ACC112 (cell line): ENCODE results near the gene SNTG2.

Experiments
- H2AFZ ChIP-seq: fragments of 200-600 bp; sonication (generic); one replicate; pipeline ENCODE4 v1.6.0; 2017; ENCODE audit warnings: antibody characterized with exemption, low read length; ENCODE audit not compliant: unreplicated experiment
- H3K27ac ChIP-seq: fragments of 200-600 bp; sonication (generic); 2 replicates; pipeline ENCODE4 v1.5.1; 2014; ENCODE audit warnings: low read depth, mild to moderate bottlenecking, antibody characterized with exemption, low read length, moderate library complexity
- H3K27me3 ChIP-seq: fragments of 200-600 bp; sonication (generic); 2 replicates; pipeline ENCODE4 v1.6.1; 2014; ENCODE audit warnings: mild to moderate bottlenecking, antibody characterized with exemption, low read length, moderate library complexity, mixed read lengths; ENCODE audit not compliant: insufficient read depth
- H3K36me3 ChIP-seq: fragments of 200-600 bp; sonication (generic); 2 replicates; pipeline ENCODE4 v1.6.1; 2016; ENCODE audit warnings: mild to moderate bottlenecking, antibody characterized with exemption, low read length, moderate library complexity, mixed read lengths; ENCODE audit not compliant: insufficient read depth
- H3K4me1 ChIP-seq: fragments of 200-600 bp; sonication (generic); one replicate; pipeline ENCODE4 v1.6.1; 2016; ENCODE audit warnings: low read length, mixed read lengths; ENCODE audit not compliant: insufficient read depth, unreplicated experiment, control insufficient read depth
- H3K4me3 ChIP-seq: fragments of 200-600 bp; sonication (generic); 2 replicates; pipeline ENCODE4 v1.5.1; 2014; ENCODE audit warnings: mild to moderate bottlenecking, low read depth, low read length
- H3K79me2 ChIP-seq: fragments of 200-600 bp; sonication (generic); one replicate; pipeline ENCODE4 v1.6.0; 2016; ENCODE audit warnings: low read length; ENCODE audit not compliant: control insufficient read depth, unreplicated experiment, insufficient read depth

SNTG2 gene

GRCh38 chr2:915979-916378 lies 34.7 kb upstream of the SNTG2 start:
- Histone ChIP-seq H3K36me3 (no peaks in the 10 kb centered on the region), H3K4me1 (no peaks in the 10 kb centered on the region), H3K4me3 (no peak overlapping the region), H3K27ac (no peak overlapping the region), H3K27me3 (no peaks in the 10 kb centered on the region), H2AFZ (no peak overlapping the region), H3K79me2 (no peaks in the 10 kb centered on the region)

DNA sequence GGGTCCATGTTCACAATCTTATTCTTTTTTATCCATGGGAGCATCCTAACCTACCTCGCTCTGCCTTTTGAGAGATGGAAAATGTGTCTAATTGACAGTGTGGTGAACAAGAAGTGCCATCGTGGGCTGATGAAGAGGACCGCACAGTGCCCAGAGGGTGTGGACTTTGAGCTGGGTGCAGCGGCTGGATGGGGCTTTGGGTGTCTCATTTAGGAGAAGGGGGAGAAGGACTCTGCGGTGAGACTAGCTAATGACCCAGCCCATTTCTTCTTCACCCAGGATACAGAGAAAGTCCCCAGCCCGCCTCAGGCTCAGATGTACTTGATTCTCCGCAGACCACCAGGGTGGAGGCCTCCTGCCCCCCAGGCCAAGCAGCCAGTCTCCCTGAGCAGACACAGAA lies 33.7 kb upstream of the SNTG2 start:
- no peak overlapping the region for H3K4me3 ChIP-seq
- no peaks in the 10 kb centered on the region for H3K27me3 ChIP-seq
- no peaks in the 10 kb centered on the region for H3K36me3 ChIP-seq
- no peaks in the 10 kb centered on the region for H3K4me1 ChIP-seq
- H2AFZ ChIP-seq = no peak overlapping the region
- H3K79me2 ChIP-seq = no peaks in the 10 kb centered on the region
- no peak overlapping the region for H3K27ac ChIP-seq

DNA sequence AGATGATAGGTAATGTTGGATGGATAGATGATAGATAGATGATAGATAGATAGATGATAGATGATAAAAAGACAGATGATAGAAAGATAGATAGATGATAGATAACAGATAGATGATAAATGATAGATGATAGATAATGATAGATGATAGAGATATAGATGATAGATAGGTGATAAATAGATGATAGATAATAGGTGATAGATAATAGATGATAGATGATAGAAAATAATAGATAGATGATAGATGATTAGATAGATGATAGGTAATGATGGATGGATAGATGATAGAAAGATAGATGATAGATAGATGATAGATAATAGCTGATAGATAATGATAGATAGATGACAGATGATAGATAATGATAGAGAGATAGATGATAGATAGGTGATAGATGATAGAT lies 31.0 kb upstream of the SNTG2 start:
- Histone ChIP-seq H2AFZ (no peak overlapping the region), H3K27me3 (no peaks in the 10 kb centered on the region), H3K4me3 (no peak overlapping the region), H3K4me1 (no peaks in the 10 kb centered on the region), H3K36me3 (no peaks in the 10 kb centered on the region), H3K79me2 (no peaks in the 10 kb centered on the region), H3K27ac (no peak overlapping the region)

GRCh38 chr2:920573-920972 lies 30.1 kb upstream of the SNTG2 start:
- no peaks in the 10 kb centered on the region for H3K79me2 ChIP-seq
- H3K27ac ChIP-seq = no peak overlapping the region
- H2AFZ ChIP-seq = no peak overlapping the region
- no peaks in the 10 kb centered on the region for H3K27me3 ChIP-seq
- no peak overlapping the region for H3K4me3 ChIP-seq
- H3K4me1 ChIP-seq = no peaks in the 10 kb centered on the region
- H3K36me3 ChIP-seq = no peaks in the 10 kb centered on the region

DNA sequence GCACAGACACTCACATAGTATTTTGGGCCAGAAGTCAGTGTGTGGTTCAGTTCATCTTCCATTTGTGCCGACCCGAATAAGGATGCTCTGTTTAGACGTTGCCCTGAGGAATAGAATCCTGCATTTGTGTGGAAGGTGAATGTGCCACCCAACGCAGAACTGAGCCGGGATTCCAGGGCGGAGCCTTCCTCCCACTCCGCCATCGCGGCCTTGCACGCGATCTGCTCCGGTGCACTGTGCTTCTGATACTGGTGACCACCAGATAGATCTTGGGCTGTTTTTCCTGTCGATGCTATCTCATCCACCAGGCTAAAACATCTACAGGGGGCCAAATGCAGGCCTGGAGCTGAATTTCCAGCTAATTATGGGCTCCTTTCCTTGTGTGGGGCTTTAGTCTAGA lies 29.6 kb upstream of the SNTG2 start:
- no peaks in the 10 kb centered on the region for H3K4me1 ChIP-seq
- H3K79me2 ChIP-seq = no peaks in the 10 kb centered on the region
- H3K36me3 ChIP-seq = no peaks in the 10 kb centered on the region
- no peak overlapping the region for H2AFZ ChIP-seq
- no peaks in the 10 kb centered on the region for H3K27me3 ChIP-seq
- H3K27ac ChIP-seq = no peak overlapping the region
- no peak overlapping the region for H3K4me3 ChIP-seq

DNA sequence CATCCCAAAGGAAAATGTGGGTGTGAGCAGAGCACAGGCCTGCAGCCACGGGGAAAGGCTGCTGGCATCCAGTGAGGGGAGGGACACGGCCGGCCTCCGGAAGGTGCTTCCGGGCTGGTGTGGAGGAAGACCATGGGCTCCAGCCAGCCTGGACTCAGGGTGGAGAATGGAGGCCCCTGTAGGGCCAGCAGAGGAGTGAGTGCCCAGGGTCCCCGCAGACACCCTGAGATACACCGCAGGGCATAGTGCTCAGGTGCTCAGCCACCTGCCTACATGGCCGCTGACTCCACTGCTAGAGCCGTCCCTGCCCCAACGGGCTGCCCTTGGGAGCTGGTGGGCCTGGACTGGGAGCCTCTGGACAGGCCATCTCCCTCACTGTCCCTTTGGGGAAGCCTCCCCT lies 28.5 kb upstream of the SNTG2 start:
- Histone ChIP-seq H2AFZ (no peak overlapping the region), H3K27ac (no peak overlapping the region), H3K4me3 (no peak overlapping the region), H3K27me3 (no peaks in the 10 kb centered on the region), H3K79me2 (no peaks in the 10 kb centered on the region), H3K4me1 (no peaks in the 10 kb centered on the region), H3K36me3 (no peaks in the 10 kb centered on the region)

- Histone ChIP-seq H2AFZ (no peak overlapping the region), H3K36me3 (no peaks in the 10 kb centered on the region), H3K27me3 (no peaks in the 10 kb centered on the region), H3K4me1 (no peaks in the 10 kb centered on the region), H3K4me3 (no peak overlapping the region), H3K79me2 (no peaks in the 10 kb centered on the region), H3K27ac (no peak overlapping the region)
Observed at GRCh38 chr2:923832-924601, 26.6 kb upstream of the SNTG2 start.

DNA sequence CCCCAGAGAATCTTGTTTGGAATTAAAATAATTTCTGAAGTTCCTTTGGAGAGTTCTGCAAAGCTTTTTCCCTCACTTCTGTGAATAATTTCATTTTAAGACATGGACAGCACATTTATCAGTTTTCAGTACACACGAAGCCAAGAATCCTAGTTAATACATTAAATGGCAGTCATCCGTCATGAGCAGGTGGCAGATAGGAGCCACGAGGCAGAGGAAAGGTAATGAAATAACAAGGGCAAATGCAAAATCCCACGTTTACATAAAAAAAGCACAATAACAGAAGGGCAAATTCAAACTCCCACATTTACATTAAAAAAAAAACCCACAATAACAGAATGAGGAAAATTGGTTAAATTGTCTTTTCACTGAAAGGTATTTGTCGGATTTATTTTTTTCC lies 25.9 kb upstream of the SNTG2 start:
- no peak overlapping the region for H3K27ac ChIP-seq
- H3K79me2 ChIP-seq = no peaks in the 10 kb centered on the region
- H3K27me3 ChIP-seq = no peaks in the 10 kb centered on the region
- no peak overlapping the region for H2AFZ ChIP-seq
- no peak overlapping the region for H3K4me3 ChIP-seq
- no peaks in the 10 kb centered on the region for H3K36me3 ChIP-seq
- H3K4me1 ChIP-seq = no peaks in the 10 kb centered on the region

DNA sequence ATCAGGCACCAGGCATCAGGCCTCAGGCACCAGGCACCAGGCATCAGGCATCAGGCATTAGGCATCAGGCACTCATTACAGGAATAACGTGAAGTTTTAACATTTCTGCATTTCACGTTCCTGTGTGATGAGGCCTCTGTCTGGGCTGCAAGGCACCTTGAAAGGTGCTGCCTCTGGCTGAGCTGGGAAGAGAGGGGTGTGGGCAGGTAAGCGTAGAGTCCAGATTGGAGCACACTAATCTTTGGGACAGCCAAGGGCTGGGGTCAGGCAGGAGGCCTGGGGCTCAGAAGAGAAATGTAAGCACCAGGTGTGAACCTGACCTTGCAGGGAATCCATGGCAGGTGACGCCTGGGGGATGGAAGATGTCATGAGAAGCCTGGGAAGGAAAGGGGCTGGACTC lies 25.3 kb upstream of the SNTG2 start:
- no peak overlapping the region for H2AFZ ChIP-seq
- H3K27me3 ChIP-seq = no peaks in the 10 kb centered on the region
- H3K27ac ChIP-seq = no peak overlapping the region
- no peak overlapping the region for H3K4me3 ChIP-seq
- H3K36me3 ChIP-seq = no peaks in the 10 kb centered on the region
- H3K4me1 ChIP-seq = no peaks in the 10 kb centered on the region
- no peaks in the 10 kb centered on the region for H3K79me2 ChIP-seq

DNA sequence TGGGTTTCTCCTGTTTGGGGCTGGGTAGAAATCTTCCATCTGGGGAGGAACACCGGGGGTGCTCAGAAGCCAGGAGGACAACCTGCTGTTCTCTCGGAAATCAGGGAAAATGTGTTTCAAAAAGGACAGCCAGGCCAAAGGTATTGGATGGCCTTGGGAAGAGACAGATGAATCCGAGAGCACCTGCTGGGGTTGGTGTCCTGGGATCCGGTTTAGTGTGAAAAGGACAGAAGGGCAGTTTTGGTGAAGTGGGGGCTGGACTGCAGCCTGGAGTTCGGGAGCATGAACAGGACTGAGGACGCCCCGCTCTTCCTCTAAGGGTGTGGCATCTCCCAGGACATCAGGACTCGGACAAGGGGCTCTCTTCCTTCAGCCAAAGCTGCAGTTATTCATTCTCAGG lies 24.9 kb upstream of the SNTG2 start:
- Histone ChIP-seq H3K27me3 (no peaks in the 10 kb centered on the region), H3K36me3 (no peaks in the 10 kb centered on the region), H3K27ac (no peak overlapping the region), H3K79me2 (no peaks in the 10 kb centered on the region), H3K4me1 (no peaks in the 10 kb centered on the region), H3K4me3 (no peak overlapping the region), H2AFZ (no peak overlapping the region)

- Histone ChIP-seq H2AFZ (no peak overlapping the region), H3K36me3 (no peaks in the 10 kb centered on the region), H3K27ac (no peak overlapping the region), H3K4me1 (no peaks in the 10 kb centered on the region), H3K4me3 (no peak overlapping the region), H3K79me2 (no peaks in the 10 kb centered on the region), H3K27me3 (no peaks in the 10 kb centered on the region)
Observed at GRCh38 chr2:926259-926793, 24.3 kb upstream of the SNTG2 start.
